ENCODE data around the gene LRP8. TPM values are rescaled to one million over a fixed set of nuclear protein-coding genes. Genes with fewer than 3 reads are reported as not detected.

LRP8 gene
- total RNA-seq, 4 donors from 2014 or later: 0.76 to 4.0 (median 2.0) TPM

DNA sequence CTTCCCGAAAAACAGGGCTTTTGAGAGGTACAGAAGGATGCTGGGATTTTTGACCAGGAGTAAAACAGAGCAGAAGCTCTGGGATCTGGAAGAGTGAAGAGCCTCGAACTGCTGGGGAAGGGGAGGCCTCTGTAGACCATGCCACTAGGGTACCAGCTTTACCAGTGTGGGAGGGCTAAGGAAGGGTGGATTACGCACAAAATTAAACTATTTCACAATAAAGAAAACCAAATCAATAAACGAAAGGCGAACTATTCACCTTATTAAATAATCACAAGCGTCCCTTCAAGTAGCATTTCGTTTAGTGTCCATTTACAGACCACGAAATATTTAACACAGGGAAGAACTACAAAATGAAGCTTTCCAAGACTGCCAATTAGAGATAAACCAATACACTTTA, 108.2 kb downstream of the LRP8 start:
- peak overlapping the region; percentile 64 for H3K4me3 ChIP-seq (ENCODE audit: low read depth, poor library complexity, severe bottlenecking)
- DNase-seq (ENCODE audit: low spot score in 2 of 2): no peak
- intact Hi-C loops (cut with DNase I; ENCODE audit: low total_unique reads): no loop called here
- TF ChIP-seq, protein P1, sequence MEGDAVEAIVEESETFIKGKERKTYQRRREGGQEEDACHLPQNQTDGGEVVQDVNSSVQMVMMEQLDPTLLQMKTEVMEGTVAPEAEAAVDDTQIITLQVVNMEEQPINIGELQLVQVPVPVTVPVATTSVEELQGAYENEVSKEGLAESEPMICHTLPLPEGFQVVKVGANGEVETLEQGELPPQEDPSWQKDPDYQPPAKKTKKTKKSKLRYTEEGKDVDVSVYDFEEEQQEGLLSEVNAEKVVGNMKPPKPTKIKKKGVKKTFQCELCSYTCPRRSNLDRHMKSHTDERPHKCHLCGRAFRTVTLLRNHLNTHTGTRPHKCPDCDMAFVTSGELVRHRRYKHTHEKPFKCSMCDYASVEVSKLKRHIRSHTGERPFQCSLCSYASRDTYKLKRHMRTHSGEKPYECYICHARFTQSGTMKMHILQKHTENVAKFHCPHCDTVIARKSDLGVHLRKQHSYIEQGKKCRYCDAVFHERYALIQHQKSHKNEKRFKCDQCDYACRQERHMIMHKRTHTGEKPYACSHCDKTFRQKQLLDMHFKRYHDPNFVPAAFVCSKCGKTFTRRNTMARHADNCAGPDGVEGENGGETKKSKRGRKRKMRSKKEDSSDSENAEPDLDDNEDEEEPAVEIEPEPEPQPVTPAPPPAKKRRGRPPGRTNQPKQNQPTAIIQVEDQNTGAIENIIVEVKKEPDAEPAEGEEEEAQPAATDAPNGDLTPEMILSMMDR (IDR thresholded peaks at IDR 0.05): no peak
- no peak for TF ChIP-seq POLR2A (IDR thresholded peaks at IDR 0.05)
- 21 to 24% methylated on average over 8 of the region's 8 CpGs for WGBS, 2 donors

- WGBS, 2 donors: 85 to 92% methylated on average over 7 of the region's 7 CpGs
- intact Hi-C loops (cut with DNase I; ENCODE audit: low total_unique reads): no loop called here
- no peak for TF ChIP-seq POLR2A (IDR thresholded peaks at IDR 0.05)
- TF ChIP-seq, protein P1 (IDR thresholded peaks at IDR 0.05): no peak
- no peak overlapping the region for H3K4me3 ChIP-seq (ENCODE audit: low read depth, poor library complexity, severe bottlenecking)
- no peak for DNase-seq (ENCODE audit: low spot score in 2 of 2)
Observed at GRCh38 chr1:53218201-53218600, 109.7 kb downstream of the LRP8 start.

DNA sequence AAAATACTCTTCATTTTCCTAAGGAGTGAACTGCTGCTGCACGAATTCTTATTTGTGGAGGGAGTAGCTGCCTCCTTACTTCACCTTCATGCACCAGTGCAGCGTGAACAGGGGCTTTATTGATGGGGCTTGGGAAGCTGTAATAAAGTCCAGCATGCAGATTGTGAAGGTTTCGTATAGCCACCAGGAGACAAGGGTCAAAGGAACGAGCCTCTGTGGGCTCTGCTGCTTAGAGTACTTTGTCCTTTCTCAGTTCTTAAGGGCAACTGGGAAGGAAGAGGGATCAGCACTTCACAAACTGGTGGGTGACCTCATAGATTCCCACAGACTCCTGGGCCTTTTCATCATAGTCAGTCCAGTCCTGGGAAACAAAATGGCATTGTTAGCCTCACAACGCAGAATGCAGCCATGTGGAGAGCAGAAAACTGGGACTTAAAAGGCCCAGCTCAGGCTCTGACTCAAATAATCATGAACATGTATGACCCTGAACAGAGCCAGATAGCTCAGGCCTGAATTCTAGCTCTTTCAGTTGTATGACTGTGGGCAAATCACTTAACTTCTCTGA, 113.4 kb downstream of the LRP8 start:
- intact Hi-C loops (cut with DNase I; ENCODE audit: low total_unique reads): no loop called here
- WGBS, 2 donors: 78 to 81% methylated on average over 5 of the region's 5 CpGs
- no peak for TF ChIP-seq POLR2A (IDR thresholded peaks at IDR 0.05)
- TF ChIP-seq, protein P1 (IDR thresholded peaks at IDR 0.05): no peak
- no peak overlapping the region for H3K4me3 ChIP-seq (ENCODE audit: low read depth, poor library complexity, severe bottlenecking)
- DNase-seq (ENCODE audit: low spot score in 2 of 2): no peak

DNA sequence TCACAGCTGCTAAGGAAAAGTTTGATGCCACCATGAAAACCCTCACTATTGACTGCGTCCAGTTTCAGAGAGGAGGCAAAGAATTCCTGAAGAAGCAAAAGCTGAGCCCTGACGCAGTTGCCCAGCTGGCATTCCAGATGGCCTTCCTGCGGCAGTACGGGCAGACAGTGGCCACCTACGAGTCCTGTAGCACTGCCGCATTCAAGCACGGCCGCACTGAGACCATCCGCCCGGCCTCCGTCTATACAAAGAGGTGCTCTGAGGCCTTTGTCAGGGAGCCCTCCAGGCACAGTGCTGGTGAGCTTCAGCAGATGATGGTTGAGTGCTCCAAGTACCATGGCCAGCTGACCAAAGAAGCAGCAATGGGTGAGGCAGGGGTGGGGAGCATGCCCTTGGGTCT, 116.9 kb downstream of the LRP8 start:
- TF ChIP-seq, protein P1 (IDR thresholded peaks at IDR 0.05): no peak
- no peak for TF ChIP-seq POLR2A (IDR thresholded peaks at IDR 0.05)
- DNase-seq (ENCODE audit: low spot score in 2 of 2): no peak
- WGBS, 2 donors: 95 to 98% methylated on average over 8 to 11 of the region's 11 CpGs
- intact Hi-C loops (cut with DNase I; ENCODE audit: low total_unique reads): no loop called here
- H3K4me3 ChIP-seq (ENCODE audit: low read depth, poor library complexity, severe bottlenecking): no peak overlapping the region

- TF ChIP-seq, protein P1 (IDR thresholded peaks at IDR 0.05): no peak
- no peak for TF ChIP-seq POLR2A (IDR thresholded peaks at IDR 0.05)
- 87 to 91% methylated on average over 7 of the region's 7 CpGs for WGBS, 2 donors
- no peak for DNase-seq (ENCODE audit: low spot score in 2 of 2)
- no peak overlapping the region for H3K4me3 ChIP-seq (ENCODE audit: low read depth, poor library complexity, severe bottlenecking)
- intact Hi-C loops (cut with DNase I; ENCODE audit: low total_unique reads): no loop called here
Observed at GRCh38 chr1:53210352-53210751, 117.5 kb downstream of the LRP8 start.

DNA sequence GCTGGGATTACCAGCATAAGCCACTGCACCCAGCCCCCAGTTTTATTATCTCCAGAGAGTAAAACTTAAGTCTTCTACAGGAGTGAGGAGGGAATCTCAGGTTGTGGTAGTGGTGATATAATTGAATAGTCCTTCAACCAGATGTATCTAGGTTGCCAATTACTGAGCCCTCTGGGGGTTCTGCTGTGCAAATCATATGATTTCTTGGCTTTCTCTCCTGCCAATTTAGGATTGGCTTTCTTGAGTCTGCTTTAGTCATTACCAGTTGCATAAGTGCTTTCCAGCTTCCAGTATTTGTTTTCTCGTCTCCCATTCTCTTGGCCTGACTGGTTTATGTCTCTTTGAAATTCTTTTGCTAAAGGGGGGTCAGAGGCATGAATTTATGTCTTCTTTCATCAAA, 120.1 kb downstream of the LRP8 start:
- no peak for DNase-seq (ENCODE audit: low spot score in 2 of 2)
- H3K4me3 ChIP-seq (ENCODE audit: low read depth, poor library complexity, severe bottlenecking): no peak overlapping the region
- WGBS, 2 donors: 21 to 28% methylated on average over 1 of the region's 1 CpG
- intact Hi-C loops (cut with DNase I; ENCODE audit: low total_unique reads): no loop called here
- TF ChIP-seq, protein P1 (IDR thresholded peaks at IDR 0.05): no peak
- no peak for TF ChIP-seq POLR2A (IDR thresholded peaks at IDR 0.05)
